GM23338 (cell line): ENCODE data around the gene ADCYAP1R1. TPM values are rescaled to one million over a fixed set of nuclear protein-coding genes. Genes with fewer than 3 reads are reported as not detected.
A peak's percentile ranks its signal among the peaks of the same experiment; 100 is the strongest.

Source experiments
- ATAC-seq: fragments of 200-7000 bp; cut with Tn5 transposase; 3 replicates; pipeline ENCODE4 v1.9.1; 2020
- DNase-seq: peaks from one replicate; pipeline ENCODE4 v3.0.0-alpha.2; 2015; ENCODE audit warnings: low spot score
- H2AFZ ChIP-seq: fragments of 200-600 bp; sonication (generic); 2 replicates; pipeline ENCODE4 v1.8.0; 2016; ENCODE audit warnings: antibody characterized with exemption, mild to moderate bottlenecking, moderate library complexity
- H3F3A ChIP-seq: fragments of 200-600 bp; sonication (generic); replicated peaks from 2 replicates; pipeline ENCODE4 v1.8.0; 2017; ENCODE audit warnings: antibody characterized with exemption, mixed run types, low read depth
- H3K27ac ChIP-seq: fragments of 200-600 bp; sonication (generic); 2 replicates; pipeline ENCODE4 v1.6.1; 2016; ENCODE audit warnings: low read depth
- H3K27me3 ChIP-seq: fragments of 200-600 bp; sonication (generic); 2 replicates; pipeline ENCODE4 v1.8.0; 2016; ENCODE audit warnings: mild to moderate bottlenecking, mixed run types, moderate library complexity; ENCODE audit not compliant: insufficient read depth
- H3K36me3 ChIP-seq: fragments of 200-600 bp; sonication (generic); 2 replicates; pipeline ENCODE4 v1.8.0; 2016; ENCODE audit warnings: mild to moderate bottlenecking; ENCODE audit not compliant: insufficient read depth
- H3K4me1 ChIP-seq: fragments of 200-600 bp; sonication (generic); 2 replicates; pipeline ENCODE4 v1.8.0; 2016; ENCODE audit warnings: mild to moderate bottlenecking, moderate library complexity; ENCODE audit not compliant: insufficient read depth
- H3K4me2 ChIP-seq: fragments of 200-600 bp; sonication (generic); 2 replicates; pipeline ENCODE4 v1.7.1; 2017; ENCODE audit warnings: mixed run types
- H3K4me3 ChIP-seq: fragments of 200-600 bp; sonication (generic); 2 replicates; pipeline ENCODE4 v1.6.1; 2016; ENCODE audit warnings: mixed run types
- H3K79me2 ChIP-seq: fragments of 200-600 bp; sonication (generic); replicated peaks from 2 replicates; pipeline ENCODE4 v1.8.0; 2017; ENCODE audit warnings: mild to moderate bottlenecking; ENCODE audit not compliant: insufficient read depth
- H3K9me2 ChIP-seq: fragments of 200-600 bp; sonication (generic); 2 replicates; pipeline ENCODE4 v1.8.0; 2017; ENCODE audit not compliant: insufficient read depth
- H4K20me1 ChIP-seq: fragments of 200-600 bp; sonication (generic); replicated peaks from 2 replicates; pipeline ENCODE4 v1.8.0; 2017; ENCODE audit warnings: mild to moderate bottlenecking; ENCODE audit not compliant: insufficient read depth
- H3K27ac Mint-ChIP-seq: 2 replicates; pipeline ENCODE4 v1.8.0; 2020; ENCODE audit warnings: inconsistent platforms, mild to moderate bottlenecking, moderate library complexity, mixed read lengths
- H3K27me3 Mint-ChIP-seq: 3 replicates; pipeline ENCODE4 v1.8.0; 2022; ENCODE audit warnings: low read depth, mild to moderate bottlenecking, moderate library complexity, mixed read lengths, inconsistent platforms; ENCODE audit not compliant: insufficient read depth, poor library complexity
- H3K36me3 Mint-ChIP-seq: 3 replicates; pipeline ENCODE4 v1.8.0; 2021; ENCODE audit warnings: low read depth, mild to moderate bottlenecking, inconsistent platforms, moderate library complexity, mixed read lengths
- H3K4me1 Mint-ChIP-seq: 3 replicates; pipeline ENCODE4 v1.8.0; 2020; ENCODE audit warnings: mild to moderate bottlenecking, inconsistent platforms, mixed read lengths
- H3K4me3 Mint-ChIP-seq: 3 replicates; pipeline ENCODE4 v1.8.0; 2021; ENCODE audit warnings: moderate library complexity, mild to moderate bottlenecking, inconsistent platforms, mixed read lengths
- H3K9me3 Mint-ChIP-seq: 3 replicates; pipeline ENCODE4 v1.8.0; 2020; ENCODE audit warnings: moderate library complexity, mild to moderate bottlenecking, inconsistent platforms, mixed read lengths
- CREB1 ChIP-seq: fragments of 250-450 bp; sonication (Bioruptor Pico); IDR thresholded peaks from 2 replicates; pipeline ENCODE4 v1.5.0; 2020; ENCODE audit warnings: low read depth, mild to moderate bottlenecking, moderate library complexity
- CTCF ChIP-seq, 2 experiments: fragments of 200-600 bp in 1 of 2; sonication (generic) in 1 of 2; conservative IDR thresholded peaks; 2 replicates each; pipeline versions ENCODE4 v1.5.1 to v1.6.1; 2016 to 2017; ENCODE audit warnings: antibody characterized with exemption in 2 of 2, low read depth in 2 of 2, mild to moderate bottlenecking in 2 of 2, moderate library complexity in 1 of 2
- EZH2phosphoT487 ChIP-seq: fragments of 200-600 bp; sonication (generic); IDR thresholded peaks from one replicate; pipeline ENCODE4 v1.8.1; 2018; ENCODE audit warnings: antibody characterized with exemption; ENCODE audit not compliant: unreplicated experiment
- JUNB ChIP-seq: IDR thresholded peaks from one replicate; pipeline ENCODE4 v1.6.1; 2016; ENCODE audit warnings: antibody characterized with exemption; ENCODE audit not compliant: unreplicated experiment
- REST ChIP-seq: IDR thresholded peaks from one replicate; pipeline ENCODE4 v1.6.1; 2018; ENCODE audit warnings: antibody characterized with exemption; ENCODE audit not compliant: unreplicated experiment
- ZNF462 ChIP-seq: fragments of 250-450 bp; sonication (Bioruptor Pico); IDR thresholded peaks from 2 replicates; pipeline ENCODE4 v1.5.0; 2020; ENCODE audit warnings: mild to moderate bottlenecking, moderate library complexity
- polyA plus RNA-seq: library from polyadenylated mRNA; unstranded; fragments of >200 nt; fragmentation: Nextera tagmentation; extraction: Ambion mirVana; gene quantifications from 2 replicates; pipeline ENCODE4 v1.2.1, GENCODE V29; 2016
- total RNA-seq: library from RNA; depleted of rRNA; stranded (reverse); fragments of >200 nt; shearing (Covaris generic); gene quantifications from 2 replicates; pipeline ENCODE4 v1.2.3, GENCODE V29; 2014

The ADCYAP1R1 gene
- total and polyA plus RNA-seq, 2 experiments from 2014 or later, result 1.8 to 10.6 TPM

- ATAC-seq (peak; percentile 100), DNase-seq (peak; percentile 97)
- Histone ChIP-seq H3K4me3 (no peak overlapping the region), H3K36me3 (no peaks in the 10 kb centered on the region), H3K4me2 (no peak overlapping the region), H2AFZ (peak overlapping the region; percentile 44), H3K4me1 (no peaks in the 10 kb centered on the region), H3K9me2 (no peaks in the 10 kb centered on the region), H3K79me2 (no peaks in the 10 kb centered on the region), H3K27ac (no peak overlapping the region), H4K20me1 (no peaks in the 10 kb centered on the region), H3K27me3 (no peaks in the 10 kb centered on the region), H3F3A (no peaks in the 10 kb centered on the region)
- Mint-ChIP-seq H3K27me3 (peaks cover 7% of the 10 kb centered on the region), H3K4me1 (no peaks in the 10 kb centered on the region; the same call in 2 of the 3 replicates), H3K27ac (no peak overlapping the region), H3K9me3 (no peaks in the 10 kb centered on the region), H3K4me3 (no peak overlapping the region), H3K36me3 (no peaks in the 10 kb centered on the region)
- TF ChIP-seq EZH2phosphoT487 (no peak), CTCF (conservative IDR thresholded peaks at IDR 0.05; ENCODE audit: low read depth in 2 of 2) (peak; percentile 87 to 93), REST (no peak)
Observed at GRCh38 chr7:31134246-31135188, 82.4 kb downstream of the ADCYAP1R1 start.

GRCh38 chr7:31137234-31137633, 85.1 kb downstream of the ADCYAP1R1 start:
- no peak overlapping the region for H3K4me2 ChIP-seq
- DNase-seq, result no peak
- no peaks in the 10 kb centered on the region for H3K9me3 Mint-ChIP-seq
- no peaks in the 10 kb centered on the region for H3K9me2 ChIP-seq
- no peaks in the 10 kb centered on the region for H4K20me1 ChIP-seq
- no peak overlapping the region for H3K4me3 ChIP-seq
- H3K27ac ChIP-seq, result no peak overlapping the region
- H3K27me3 ChIP-seq, result no peaks in the 10 kb centered on the region
- H3K4me1 Mint-ChIP-seq, result no peaks in the 10 kb centered on the region; the same call in 2 of the 3 replicates
- H3K27ac Mint-ChIP-seq, result no peak overlapping the region
- H3K27me3 Mint-ChIP-seq, result peaks cover 7% of the 10 kb centered on the region
- no peak overlapping the region for H3K4me3 Mint-ChIP-seq
- no peaks in the 10 kb centered on the region for H3F3A ChIP-seq
- no peaks in the 10 kb centered on the region for H3K4me1 ChIP-seq
- no peak overlapping the region; the same call in 1 of the 2 replicates for H2AFZ ChIP-seq
- H3K36me3 ChIP-seq, result no peaks in the 10 kb centered on the region
- H3K79me2 ChIP-seq, result no peaks in the 10 kb centered on the region
- no peak for ATAC-seq
- no peaks in the 10 kb centered on the region for H3K36me3 Mint-ChIP-seq
- no peak for TF ChIP-seq JUNB
- no peak for TF ChIP-seq ZNF462 (CRISPR knock-in tag)
- TF ChIP-seq CREB1 (CRISPR knock-in tag), result no peak
